Activated CD8-positive, alpha-beta T cell treated with anti-CD3 and anti-CD28 coated beads for 36 hours (primary cell): Measurements from ENCODE around the gene SP2. TPM values are rescaled to one million over a fixed set of nuclear protein-coding genes. Genes with fewer than 3 reads are reported as not detected.
A peak's percentile ranks its signal among the peaks of the same experiment; 100 is the strongest.

Experiments used
- ATAC-seq: fragments of 200-7000 bp; cut with Tn5 transposase; one replicate; pipeline ENCODE4 v1.10.0; 2021; ENCODE audit warnings: mild to moderate bottlenecking, moderate library complexity
- CTCF ChIA-PET: fragments of 350-600 bp; sonication (Branson Sonifier 250); formaldehyde crosslinking; loops from one replicate; lab custom pipeline; 2021; ENCODE audit warnings: antibody characterized with exemption; lab: Charles Lee
- POLR2A ChIA-PET: fragments of 350-600 bp; sonication (Branson Sonifier 250); formaldehyde crosslinking; loops from one replicate; lab custom pipeline; 2021; ENCODE audit warnings: antibody characterized with exemption; lab: Charles Lee
- DNase-seq: peaks from one replicate; pipeline ENCODE4 v3.0.0-alpha.2; 2020
- H3K27ac Mint-ChIP-seq: one replicate; pipeline ENCODE4 v1.8.0; 2021; ENCODE audit warnings: mild to moderate bottlenecking, mixed read lengths
- H3K27me3 Mint-ChIP-seq: one replicate; pipeline ENCODE4 v1.8.0; 2021; ENCODE audit warnings: mixed read lengths
- H3K36me3 Mint-ChIP-seq: one replicate; pipeline ENCODE4 v1.8.0; 2021; ENCODE audit warnings: low read depth, mixed read lengths
- H3K4me1 Mint-ChIP-seq: one replicate; pipeline ENCODE4 v1.8.0; 2021; ENCODE audit warnings: low read depth, mixed read lengths
- H3K4me3 Mint-ChIP-seq: one replicate; pipeline ENCODE4 v1.8.0; 2021; ENCODE audit warnings: mild to moderate bottlenecking, moderate library complexity, mixed read lengths
- H3K9me3 Mint-ChIP-seq: one replicate; pipeline ENCODE4 v1.8.0; 2021; ENCODE audit warnings: mixed read lengths
- intact Hi-C: fragments of 100-400 bp; cut with micrococcal nuclease; formaldehyde crosslinking; loops from one replicate; pipeline ENCODE4 v1.10.0; 2022
- total RNA-seq, 2 experiments: library from RNA; stranded (reverse); gene quantifications; one replicate each; pipeline ENCODE4 v1.2.3, GENCODE V29; 2021
- TF ChIP-seq, protein P1 (sequence below): fragments of 200-600 bp; IDR thresholded peaks from one replicate; pipeline ENCODE4 v1.8.0; 2022; ENCODE audit warnings: antibody characterized with exemption, mild to moderate bottlenecking

Gene SP2
- total RNA-seq, 2 experiments from 2014 or later: 11.5 to 13.2 TPM

DNA sequence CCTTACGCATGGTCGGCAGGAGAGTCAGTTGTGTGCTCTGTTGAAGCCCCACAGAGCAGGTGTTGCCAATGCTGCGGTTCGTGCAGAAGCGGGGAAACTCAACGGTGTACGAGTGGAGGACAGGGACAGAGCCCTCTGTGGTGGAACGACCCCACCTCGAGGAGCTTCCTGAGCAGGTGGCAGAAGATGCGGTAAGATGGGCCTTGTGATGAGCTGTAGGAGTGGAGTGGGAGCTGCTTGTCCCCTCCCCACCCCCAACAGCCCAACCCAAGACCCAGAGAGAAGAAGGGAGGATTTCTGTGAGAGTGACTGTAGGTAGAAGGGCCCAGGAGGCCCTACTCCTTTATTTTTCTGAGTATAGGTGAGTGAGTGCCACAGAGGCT lies 79.8 kb downstream of the SP2 start:
- Mint-ChIP-seq H3K9me3 (no peaks in the 10 kb centered on the region), H3K27me3 (no peaks in the 10 kb centered on the region), H3K36me3 (peaks cover 40% of the 10 kb centered on the region), H3K27ac (no peak overlapping the region), H3K4me3 (no peak overlapping the region), H3K4me1 (peaks cover 12% of the 10 kb centered on the region)
- CTCF ChIA-PET: interaction anchor here (0.9 to 1.6 kb wide), 3 partner anchors 26 to 43 kb away, joined by 3 to 6 read pairs (median 3); no protein-coding TSS in a partner anchor
- intact Hi-C loops: no loop called here
- POLR2A ChIA-PET: interaction anchor here (1.1 to 1.6 kb wide), 2 partner anchors 36 to 38 kb away, joined by 3 to 5 read pairs; no protein-coding TSS in a partner anchor
- DNase-seq: no peak
- ATAC-seq: no peak
- TF ChIP-seq, protein P1, sequence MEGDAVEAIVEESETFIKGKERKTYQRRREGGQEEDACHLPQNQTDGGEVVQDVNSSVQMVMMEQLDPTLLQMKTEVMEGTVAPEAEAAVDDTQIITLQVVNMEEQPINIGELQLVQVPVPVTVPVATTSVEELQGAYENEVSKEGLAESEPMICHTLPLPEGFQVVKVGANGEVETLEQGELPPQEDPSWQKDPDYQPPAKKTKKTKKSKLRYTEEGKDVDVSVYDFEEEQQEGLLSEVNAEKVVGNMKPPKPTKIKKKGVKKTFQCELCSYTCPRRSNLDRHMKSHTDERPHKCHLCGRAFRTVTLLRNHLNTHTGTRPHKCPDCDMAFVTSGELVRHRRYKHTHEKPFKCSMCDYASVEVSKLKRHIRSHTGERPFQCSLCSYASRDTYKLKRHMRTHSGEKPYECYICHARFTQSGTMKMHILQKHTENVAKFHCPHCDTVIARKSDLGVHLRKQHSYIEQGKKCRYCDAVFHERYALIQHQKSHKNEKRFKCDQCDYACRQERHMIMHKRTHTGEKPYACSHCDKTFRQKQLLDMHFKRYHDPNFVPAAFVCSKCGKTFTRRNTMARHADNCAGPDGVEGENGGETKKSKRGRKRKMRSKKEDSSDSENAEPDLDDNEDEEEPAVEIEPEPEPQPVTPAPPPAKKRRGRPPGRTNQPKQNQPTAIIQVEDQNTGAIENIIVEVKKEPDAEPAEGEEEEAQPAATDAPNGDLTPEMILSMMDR: no peak

DNA sequence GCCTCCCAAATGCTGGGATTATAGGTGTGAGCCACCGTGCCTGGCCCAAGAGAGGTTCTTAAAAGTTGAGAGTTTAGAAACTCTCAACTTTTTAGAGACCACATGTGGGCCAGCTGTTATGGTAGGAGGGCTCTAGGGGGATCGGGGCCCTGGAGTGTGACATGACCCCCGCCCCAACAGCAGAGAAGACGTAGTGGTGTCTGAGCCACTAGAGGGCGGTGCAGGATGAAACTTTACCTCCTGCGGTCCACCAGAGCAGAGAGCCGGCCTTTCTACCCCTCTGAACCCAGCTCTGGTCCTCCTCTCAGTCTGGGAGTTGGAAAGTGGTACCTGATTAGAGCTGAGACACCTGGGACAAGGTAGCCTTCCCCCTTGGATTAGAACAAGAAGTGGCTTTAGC lies 82.3 kb downstream of the SP2 start:
- no peaks in the 10 kb centered on the region for H3K4me1 Mint-ChIP-seq
- intact Hi-C loops: no loop called here
- no peak overlapping the region for H3K27ac Mint-ChIP-seq
- ChIA-PET CTCF (interaction anchor here (0.7 to 4.7 kb wide), 19 partner anchors 8 to 151 kb away, joined by 3 to 49 read pairs (median 5); partner anchors contain the start of genes CDK5RAP3 and PRR15L), POLR2A (interaction anchor here (0.7 to 0.9 kb wide), 2 partner anchors 8 to 782 kb away, joined by 3 to 4 read pairs; partner anchors contain the start of gene CDK5RAP3)
- no peak overlapping the region for H3K4me3 Mint-ChIP-seq
- peaks cover 41% of the 10 kb centered on the region for H3K36me3 Mint-ChIP-seq
- no peaks in the 10 kb centered on the region for H3K27me3 Mint-ChIP-seq
- peak; percentile 84 for ATAC-seq
- peak; percentile 68 for DNase-seq
- no peaks in the 10 kb centered on the region for H3K9me3 Mint-ChIP-seq
- TF ChIP-seq, protein P1: peak; percentile 61

Other genes starting within 250 kb of the SP2 start
- gene KPNB1, start 246.3 kb upstream of the SP2 start, total RNA-seq: 100 to 1,000 TPM; 589 to 605 TPM
- 10 to 100 TPM; 12.4 to 13.6 TPM for gene TBKBP1, start 202.1 kb upstream of the SP2 start, total RNA-seq
- 10 to 100 TPM; 53.0 to 56.9 TPM for gene TBX21, start 163.0 kb upstream of the SP2 start, total RNA-seq
- 10 to 100 TPM; 18.0 to 19.8 TPM for gene OSBPL7, start 74.4 kb upstream of the SP2 start, total RNA-seq
- 10 to 100 TPM; 66.5 to 67.0 TPM for gene MRPL10, start 64.7 kb upstream of the SP2 start, total RNA-seq
- gene LRRC46, start 64.6 kb upstream of the SP2 start, total RNA-seq: under 1 TPM; 0.38 to 0.67 TPM
- 10 to 100 TPM; 21.0 to 23.8 TPM for gene SCRN2, start 55.0 kb upstream of the SP2 start, total RNA-seq
- gene SP6, start 45.1 kb upstream of the SP2 start, total RNA-seq: under 1 TPM; 0.13 to 0.18 TPM
- 10 to 100 TPM; 41.0 to 42.7 TPM for gene PNPO, start 45.3 kb downstream of the SP2 start, total RNA-seq
- gene PRR15L, start 61.6 kb downstream of the SP2 start, total RNA-seq: not detected
- gene CDK5RAP3, start 74.9 kb downstream of the SP2 start, total RNA-seq: 100 to 1,000 TPM; 161 to 171 TPM
- 1 to 10 TPM; 4.3 to 4.6 TPM for gene COPZ2, start 141.6 kb downstream of the SP2 start, total RNA-seq
- 10 to 100 TPM; 88.3 to 90.3 TPM for gene NFE2L1, start 152.1 kb downstream of the SP2 start, total RNA-seq
- gene CBX1, start 205.2 kb downstream of the SP2 start, total RNA-seq: 10 to 100 TPM; 52.3 to 53.0 TPM
- 10 to 100 TPM; 27.2 to 29.5 TPM for gene SNX11, start 211.5 kb downstream of the SP2 start, total RNA-seq